Activated naive CD4-positive, alpha-beta T cell treated with anti-CD3 and anti-CD28 coated beads for 36 hours (primary cell): Measurements from ENCODE around the gene CAMKV. TPM values are rescaled to one million over a fixed set of nuclear protein-coding genes. Genes with fewer than 3 reads are reported as not detected.

Experiments used
- CTCF ChIA-PET: fragments of 350-600 bp; sonication (Branson Sonifier 250); formaldehyde crosslinking; loops from one replicate; lab custom pipeline; 2021; ENCODE audit warnings: antibody characterized with exemption; lab: Charles Lee
- DNase-seq: peaks from one replicate; pipeline ENCODE4 v3.0.0-alpha.2; 2020
- H3K27ac Mint-ChIP-seq: one replicate; pipeline ENCODE4 v1.8.0; 2021; ENCODE audit warnings: mild to moderate bottlenecking, mixed read lengths
- H3K27me3 Mint-ChIP-seq: one replicate; pipeline ENCODE4 v1.8.0; 2021; ENCODE audit warnings: low read depth, mixed read lengths
- H3K36me3 Mint-ChIP-seq: one replicate; pipeline ENCODE4 v1.8.0; 2021; ENCODE audit warnings: low read depth, mixed read lengths
- H3K4me1 Mint-ChIP-seq: one replicate; pipeline ENCODE4 v1.8.0; 2021; ENCODE audit warnings: low read depth, mixed read lengths
- H3K4me3 Mint-ChIP-seq: one replicate; pipeline ENCODE4 v1.8.0; 2021; ENCODE audit warnings: mild to moderate bottlenecking, moderate library complexity, mixed read lengths
- H3K9me3 Mint-ChIP-seq: one replicate; pipeline ENCODE4 v1.8.0; 2021; ENCODE audit warnings: mixed read lengths
- intact Hi-C: fragments of 100-400 bp; cut with micrococcal nuclease; formaldehyde crosslinking; loops from one replicate; pipeline ENCODE4 v1.15.1; 2023
- total RNA-seq, 2 experiments: library from RNA; stranded (reverse); gene quantifications; one replicate each; pipeline ENCODE4 v1.2.3, GENCODE V29; 2021

CAMKV gene
- total RNA-seq, 2 experiments from 2014 or later: 0.69 to 0.86 TPM

- DNase-seq: no peak
- Mint-ChIP-seq H3K4me3 (no peak overlapping the region), H3K27me3 (peaks cover 2% of the 10 kb centered on the region), H3K27ac (no peak overlapping the region), H3K9me3 (no peaks in the 10 kb centered on the region), H3K4me1 (no peaks in the 10 kb centered on the region), H3K36me3 (no peaks in the 10 kb centered on the region)
- intact Hi-C loops: no loop called here
- CTCF ChIA-PET: no interaction called here
Measured at GRCh38 chr3:49882166-49882565, 12.5 kb upstream of the CAMKV start.

GRCh38 chr3:49880581-49881315, 11.0 kb upstream of the CAMKV start:
- CTCF ChIA-PET: interaction anchor here (0.8 kb wide), 1 partner anchor 25 kb away, joined by 3 read pairs; no protein-coding TSS in a partner anchor
- DNase-seq: no peak
- intact Hi-C loops: no loop called here

GRCh38 chr3:49879721-49880120, 10.0 kb upstream of the CAMKV start:
- no peaks in the 10 kb centered on the region for H3K9me3 Mint-ChIP-seq
- no peaks in the 10 kb centered on the region for H3K4me1 Mint-ChIP-seq
- no peak overlapping the region for H3K27ac Mint-ChIP-seq
- DNase-seq: no peak
- H3K36me3 Mint-ChIP-seq: no peaks in the 10 kb centered on the region
- H3K27me3 Mint-ChIP-seq: peaks cover 2% of the 10 kb centered on the region
- intact Hi-C loops: no loop called here
- CTCF ChIA-PET: no interaction called here
- no peak overlapping the region for H3K4me3 Mint-ChIP-seq

More at GRCh38 chr3:49880581-49881315, 11.0 kb upstream of the CAMKV start:
- Mint-ChIP-seq H3K4me3 (no peak overlapping the region), H3K4me1 (no peaks in the 10 kb centered on the region), H3K27me3 (peaks cover 2% of the 10 kb centered on the region), H3K9me3 (no peaks in the 10 kb centered on the region), H3K27ac (no peak overlapping the region), H3K36me3 (no peaks in the 10 kb centered on the region)

- Mint-ChIP-seq H3K4me1 (no peaks in the 10 kb centered on the region), H3K4me3 (no peak overlapping the region), H3K9me3 (no peaks in the 10 kb centered on the region), H3K27ac (no peak overlapping the region), H3K36me3 (no peaks in the 10 kb centered on the region), H3K27me3 (peaks cover 2% of the 10 kb centered on the region)
- intact Hi-C loops: no loop called here
- no peak for DNase-seq
- CTCF ChIA-PET: interaction anchor here (0.7 to 1.5 kb wide), 2 partner anchors 223 to 340 kb away, joined by 3 read pairs; no protein-coding TSS in a partner anchor
Measured at GRCh38 chr3:49878686-49879085, 9.0 kb upstream of the CAMKV start.

- no peak overlapping the region for H3K27ac Mint-ChIP-seq
- CTCF ChIA-PET: interaction anchor here (1.5 kb wide), 1 partner anchor 339 kb away, joined by 3 read pairs; no protein-coding TSS in a partner anchor
- H3K4me3 Mint-ChIP-seq: no peak overlapping the region
- H3K4me1 Mint-ChIP-seq: no peaks in the 10 kb centered on the region
- no peaks in the 10 kb centered on the region for H3K36me3 Mint-ChIP-seq
- DNase-seq: no peak
- H3K27me3 Mint-ChIP-seq: peaks cover 2% of the 10 kb centered on the region
- no peaks in the 10 kb centered on the region for H3K9me3 Mint-ChIP-seq
- intact Hi-C loops: no loop called here
Measured at GRCh38 chr3:49877716-49878115, 8.0 kb upstream of the CAMKV start.

- intact Hi-C loops: no loop called here
- Mint-ChIP-seq H3K9me3 (no peaks in the 10 kb centered on the region), H3K4me3 (no peak overlapping the region), H3K36me3 (no peaks in the 10 kb centered on the region), H3K27me3 (peaks cover under 1% of the 10 kb centered on the region), H3K4me1 (no peaks in the 10 kb centered on the region), H3K27ac (no peak overlapping the region)
- CTCF ChIA-PET: no interaction called here
- DNase-seq: no peak
Measured at GRCh38 chr3:49876567-49876966, 6.9 kb upstream of the CAMKV start.

- Mint-ChIP-seq H3K27me3 (peaks cover 10% of the 10 kb centered on the region), H3K36me3 (no peaks in the 10 kb centered on the region), H3K4me1 (no peaks in the 10 kb centered on the region), H3K4me3 (no peak overlapping the region), H3K27ac (no peak overlapping the region), H3K9me3 (no peaks in the 10 kb centered on the region)
- CTCF ChIA-PET: no interaction called here
- intact Hi-C loops: no loop called here
- no peak for DNase-seq
Measured at GRCh38 chr3:49873623-49874022, 3.9 kb upstream of the CAMKV start.

GRCh38 chr3:49872801-49873281, 3.1 kb upstream of the CAMKV start:
- peak; percentile 25 for DNase-seq
- CTCF ChIA-PET: interaction anchor here (0.5 kb wide), 1 partner anchor 497 kb away, joined by 3 read pairs; no protein-coding TSS in a partner anchor
- H3K27me3 Mint-ChIP-seq: peaks cover 16% of the 10 kb centered on the region

GRCh38 chr3:49871531-49872153, 1.9 kb upstream of the CAMKV start:
- Mint-ChIP-seq H3K4me3 (no peak overlapping the region), H3K27me3 (peaks cover 25% of the 10 kb centered on the region), H3K36me3 (no peaks in the 10 kb centered on the region), H3K9me3 (no peaks in the 10 kb centered on the region), H3K27ac (no peak overlapping the region), H3K4me1 (no peaks in the 10 kb centered on the region)
- CTCF ChIA-PET: interaction anchor here (0.6 kb wide), 1 partner anchor 790 kb away, joined by 3 read pairs; no protein-coding TSS in a partner anchor
- no peak for DNase-seq
- intact Hi-C loops: no loop called here

More at GRCh38 chr3:49872801-49873281, 3.1 kb upstream of the CAMKV start:
- no peaks in the 10 kb centered on the region for H3K4me1 Mint-ChIP-seq
- intact Hi-C loops: no loop called here
- no peak overlapping the region for H3K4me3 Mint-ChIP-seq
- H3K9me3 Mint-ChIP-seq: no peaks in the 10 kb centered on the region
- H3K27ac Mint-ChIP-seq: no peak overlapping the region
- no peaks in the 10 kb centered on the region for H3K36me3 Mint-ChIP-seq

GRCh38 chr3:49868862-49869466, 742 bp downstream of the CAMKV start:
- no peaks in the 10 kb centered on the region for H3K4me1 Mint-ChIP-seq
- CTCF ChIA-PET: interaction anchor here (0.5 kb wide), 1 partner anchor 64 kb away, joined by 4 read pairs; no protein-coding TSS in a partner anchor
- H3K36me3 Mint-ChIP-seq: no peaks in the 10 kb centered on the region
- no peak overlapping the region for H3K27ac Mint-ChIP-seq
- no peaks in the 10 kb centered on the region for H3K9me3 Mint-ChIP-seq
- no peak for DNase-seq
- H3K27me3 Mint-ChIP-seq: peaks cover 28% of the 10 kb centered on the region
- H3K4me3 Mint-ChIP-seq: peak overlapping the region; percentile 49
- intact Hi-C loops: no loop called here

- no peak overlapping the region for H3K4me3 Mint-ChIP-seq
- CTCF ChIA-PET: no interaction called here
Measured at GRCh38 chr3:49867871-49868321, 1.8 kb downstream of the CAMKV start.

GRCh38 chr3:49867400-49867799, 2.3 kb downstream of the CAMKV start:
- H3K4me1 Mint-ChIP-seq: no peaks in the 10 kb centered on the region
- no peaks in the 10 kb centered on the region for H3K9me3 Mint-ChIP-seq
- H3K27ac Mint-ChIP-seq: no peak overlapping the region
- CTCF ChIA-PET: interaction anchor here (0.9 kb wide), 1 partner anchor 28 kb away, joined by 4 read pairs; no protein-coding TSS in a partner anchor
- intact Hi-C loops: no loop called here
- H3K36me3 Mint-ChIP-seq: no peaks in the 10 kb centered on the region
- peaks cover 28% of the 10 kb centered on the region for H3K27me3 Mint-ChIP-seq
- H3K4me3 Mint-ChIP-seq: no peak overlapping the region
- no peak for DNase-seq

More at GRCh38 chr3:49867871-49868321, 1.8 kb downstream of the CAMKV start:
- peak; percentile 43 for DNase-seq
- no peaks in the 10 kb centered on the region for H3K9me3 Mint-ChIP-seq
- H3K4me1 Mint-ChIP-seq: no peaks in the 10 kb centered on the region
- H3K27me3 Mint-ChIP-seq: peaks cover 28% of the 10 kb centered on the region
- intact Hi-C loops: no loop called here
- H3K27ac Mint-ChIP-seq: no peak overlapping the region
- H3K36me3 Mint-ChIP-seq: no peaks in the 10 kb centered on the region
